Measurements from ENCODE around the gene IL21R. TPM values are rescaled to one million over a fixed set of nuclear protein-coding genes. Genes with fewer than 3 reads are reported as not detected.

Gene IL21R
- total RNA-seq, 1 donor from 2014 or later: 0.05 TPM

- no peak overlapping the region for H3K27ac ChIP-seq (replicated peaks)
- peaks cover 20% of the 10 kb centered on the region for H3K9me3 ChIP-seq (replicated peaks)
- DNase-seq: no peak
- TF ChIP-seq, protein P1, sequence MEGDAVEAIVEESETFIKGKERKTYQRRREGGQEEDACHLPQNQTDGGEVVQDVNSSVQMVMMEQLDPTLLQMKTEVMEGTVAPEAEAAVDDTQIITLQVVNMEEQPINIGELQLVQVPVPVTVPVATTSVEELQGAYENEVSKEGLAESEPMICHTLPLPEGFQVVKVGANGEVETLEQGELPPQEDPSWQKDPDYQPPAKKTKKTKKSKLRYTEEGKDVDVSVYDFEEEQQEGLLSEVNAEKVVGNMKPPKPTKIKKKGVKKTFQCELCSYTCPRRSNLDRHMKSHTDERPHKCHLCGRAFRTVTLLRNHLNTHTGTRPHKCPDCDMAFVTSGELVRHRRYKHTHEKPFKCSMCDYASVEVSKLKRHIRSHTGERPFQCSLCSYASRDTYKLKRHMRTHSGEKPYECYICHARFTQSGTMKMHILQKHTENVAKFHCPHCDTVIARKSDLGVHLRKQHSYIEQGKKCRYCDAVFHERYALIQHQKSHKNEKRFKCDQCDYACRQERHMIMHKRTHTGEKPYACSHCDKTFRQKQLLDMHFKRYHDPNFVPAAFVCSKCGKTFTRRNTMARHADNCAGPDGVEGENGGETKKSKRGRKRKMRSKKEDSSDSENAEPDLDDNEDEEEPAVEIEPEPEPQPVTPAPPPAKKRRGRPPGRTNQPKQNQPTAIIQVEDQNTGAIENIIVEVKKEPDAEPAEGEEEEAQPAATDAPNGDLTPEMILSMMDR (IDR thresholded peaks at IDR 0.05; ENCODE audit: borderline replicate concordance): no peak
- peaks cover 8% of the 10 kb centered on the region for H3K4me1 ChIP-seq
- H3K36me3 ChIP-seq: no peaks in the 10 kb centered on the region
- no peak overlapping the region for H3K4me3 ChIP-seq
- H3K27me3 ChIP-seq (ENCODE audit: low read depth): peaks cover 63% of the 10 kb centered on the region
- intact Hi-C loops (cut with micrococcal nuclease): no loop called here
Observed at GRCh38 chr16:27445502-27446175, 43.7 kb downstream of the IL21R start.

DNA sequence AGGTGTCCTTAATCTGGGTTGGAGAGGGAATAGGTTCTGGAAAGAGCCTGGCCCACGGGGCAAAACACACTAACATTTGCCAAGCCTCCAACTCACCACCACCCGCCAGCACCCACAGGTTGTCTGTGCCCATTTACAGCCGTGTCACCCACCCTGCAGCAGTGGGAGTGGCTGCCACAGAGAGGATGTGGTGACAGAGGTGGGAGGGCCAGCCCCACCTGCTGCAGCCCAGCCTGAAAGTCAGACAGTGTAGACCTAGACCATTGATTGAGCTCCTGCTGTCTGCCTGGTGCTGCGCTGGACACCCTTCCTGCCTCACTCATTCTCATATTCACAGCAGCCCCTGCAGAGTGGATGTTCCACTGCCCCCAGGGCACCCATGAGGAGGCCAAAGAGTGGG, 44.7 kb downstream of the IL21R start:
- DNase-seq: no peak

DNA sequence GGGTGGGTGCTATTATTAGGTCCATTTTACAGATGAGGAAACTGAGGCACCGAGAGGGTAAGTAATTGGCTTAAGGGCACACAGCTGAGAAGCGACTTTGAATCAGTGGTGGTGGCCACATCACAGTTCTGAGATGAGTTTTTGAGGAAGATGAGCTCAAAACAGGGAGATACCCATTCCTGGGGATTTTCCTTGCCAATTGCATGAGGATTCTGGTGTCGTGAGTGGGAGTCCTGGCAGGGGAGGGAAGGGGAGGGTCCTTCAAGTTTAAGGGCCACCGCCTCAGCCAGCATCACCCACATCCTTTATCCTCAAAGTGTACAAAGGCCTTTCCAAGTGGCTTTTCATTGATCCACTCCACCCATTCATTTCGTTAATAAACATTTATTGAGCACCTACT, 45.3 kb downstream of the IL21R start:
- Histone ChIP-seq H3K4me1 (peaks cover 8% of the 10 kb centered on the region), H3K27me3 (ENCODE audit: low read depth) (peaks cover 78% of the 10 kb centered on the region), H3K36me3 (no peaks in the 10 kb centered on the region), H3K9me3 (replicated peaks) (peaks cover 20% of the 10 kb centered on the region), H3K4me3 (no peak overlapping the region), H3K27ac (replicated peaks) (no peak overlapping the region)
- DNase-seq: no peak
- TF ChIP-seq, protein P1 (IDR thresholded peaks at IDR 0.05; ENCODE audit: borderline replicate concordance): no peak
- intact Hi-C loops (cut with micrococcal nuclease): no loop called here

More for the DNA sequence above, 44.7 kb downstream of the IL21R start:
- Histone ChIP-seq H3K4me1 (peaks cover 8% of the 10 kb centered on the region), H3K9me3 (replicated peaks) (peaks cover 20% of the 10 kb centered on the region), H3K4me3 (no peak overlapping the region), H3K36me3 (no peaks in the 10 kb centered on the region), H3K27ac (replicated peaks) (no peak overlapping the region), H3K27me3 (ENCODE audit: low read depth) (peaks cover 74% of the 10 kb centered on the region)
- intact Hi-C loops (cut with micrococcal nuclease): no loop called here
- TF ChIP-seq, protein P1 (IDR thresholded peaks at IDR 0.05; ENCODE audit: borderline replicate concordance): no peak

DNA sequence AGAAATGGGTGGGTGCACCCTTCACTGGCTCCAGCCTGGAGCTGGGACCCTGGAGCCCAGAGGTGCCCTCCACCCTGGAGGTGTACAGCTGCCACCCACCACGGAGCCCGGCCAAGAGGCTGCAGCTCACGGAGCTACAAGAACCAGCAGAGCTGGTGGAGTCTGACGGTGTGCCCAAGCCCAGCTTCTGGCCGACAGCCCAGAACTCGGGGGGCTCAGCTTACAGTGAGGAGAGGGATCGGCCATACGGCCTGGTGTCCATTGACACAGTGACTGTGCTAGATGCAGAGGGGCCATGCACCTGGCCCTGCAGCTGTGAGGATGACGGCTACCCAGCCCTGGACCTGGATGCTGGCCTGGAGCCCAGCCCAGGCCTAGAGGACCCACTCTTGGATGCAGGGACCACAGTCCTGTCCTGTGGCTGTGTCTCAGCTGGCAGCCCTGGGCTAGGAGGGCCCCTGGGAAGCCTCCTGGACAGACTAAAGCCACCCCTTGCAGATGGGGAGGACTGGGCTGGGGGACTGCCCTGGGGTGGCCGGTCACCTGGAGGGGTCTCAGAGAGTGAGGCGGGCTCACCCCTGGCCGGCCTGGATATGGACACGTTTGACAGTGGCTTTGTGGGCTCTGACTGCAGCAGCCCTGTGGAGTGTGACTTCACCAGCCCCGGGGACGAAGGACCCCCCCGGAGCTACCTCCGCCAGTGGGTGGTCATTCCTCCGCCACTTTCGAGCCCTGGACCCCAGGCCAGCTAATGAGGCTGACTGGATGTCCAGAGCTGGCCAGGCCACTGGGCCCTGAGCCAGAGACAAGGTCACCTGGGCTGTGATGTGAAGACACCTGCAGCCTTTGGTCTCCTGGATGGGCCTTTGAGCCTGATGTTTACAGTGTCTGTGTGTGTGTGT, 46.8 kb downstream of the IL21R start:
- Histone ChIP-seq H3K27me3 (ENCODE audit: low read depth) (peaks cover 78% of the 10 kb centered on the region), H3K9me3 (replicated peaks) (peaks cover 15% of the 10 kb centered on the region), H3K27ac (replicated peaks) (no peak overlapping the region), H3K4me3 (no peak overlapping the region), H3K4me1 (peaks cover 8% of the 10 kb centered on the region), H3K36me3 (no peaks in the 10 kb centered on the region)
- TF ChIP-seq, protein P1 (IDR thresholded peaks at IDR 0.05; ENCODE audit: borderline replicate concordance): no peak
- DNase-seq: no peak
- intact Hi-C loops (cut with micrococcal nuclease): no loop called here

DNA sequence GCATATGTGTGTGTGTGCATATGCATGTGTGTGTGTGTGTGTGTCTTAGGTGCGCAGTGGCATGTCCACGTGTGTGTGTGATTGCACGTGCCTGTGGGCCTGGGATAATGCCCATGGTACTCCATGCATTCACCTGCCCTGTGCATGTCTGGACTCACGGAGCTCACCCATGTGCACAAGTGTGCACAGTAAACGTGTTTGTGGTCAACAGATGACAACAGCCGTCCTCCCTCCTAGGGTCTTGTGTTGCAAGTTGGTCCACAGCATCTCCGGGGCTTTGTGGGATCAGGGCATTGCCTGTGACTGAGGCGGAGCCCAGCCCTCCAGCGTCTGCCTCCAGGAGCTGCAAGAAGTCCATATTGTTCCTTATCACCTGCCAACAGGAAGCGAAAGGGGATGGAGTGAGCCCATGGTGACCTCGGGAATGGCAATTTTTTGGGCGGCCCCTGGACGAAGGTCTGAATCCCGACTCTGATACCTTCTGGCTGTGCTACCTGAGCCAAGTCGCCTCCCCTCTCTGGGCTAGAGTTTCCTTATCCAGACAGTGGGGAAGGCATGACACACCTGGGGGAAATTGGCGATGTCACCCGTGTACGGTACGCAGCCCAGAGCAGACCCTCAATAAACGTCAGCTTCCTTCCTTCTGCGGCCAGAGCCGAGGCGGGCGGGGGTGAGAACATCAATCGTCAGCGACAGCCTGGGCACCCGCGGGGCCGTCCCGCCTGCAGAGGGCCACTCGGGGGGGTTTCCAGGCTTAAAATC, 47.6 kb downstream of the IL21R start:
- peaks cover 7% of the 10 kb centered on the region for H3K9me3 ChIP-seq (replicated peaks)
- no peak overlapping the region for H3K4me3 ChIP-seq
- peaks cover 8% of the 10 kb centered on the region for H3K4me1 ChIP-seq
- H3K27ac ChIP-seq (replicated peaks): no peak overlapping the region
- intact Hi-C loops (cut with micrococcal nuclease): no loop called here
- no peak for DNase-seq
- H3K36me3 ChIP-seq: no peaks in the 10 kb centered on the region
- TF ChIP-seq, protein P1 (IDR thresholded peaks at IDR 0.05; ENCODE audit: borderline replicate concordance): no peak
- H3K27me3 ChIP-seq (ENCODE audit: low read depth): peaks cover 75% of the 10 kb centered on the region
